Stimulated activated CD4-positive, alpha-beta T cell treated with anti-CD3 and anti-CD28 coated beads, Interleukin-15, amount 100 ng/mL, for 1 hour (primary cell): ENCODE measurements around the gene SLC25A43.
A peak's percentile ranks its signal among the peaks of the same experiment; 100 is the strongest.
"Not testable (repeated sequence)": the region's sequence is repeated elsewhere in the genome, so short reads cannot be mapped to it uniquely, and the experiment has no call there.

Experiments
- DNase-seq, 2 donors: peaks; one replicate each; pipeline ENCODE4 v3.0.0-alpha.2; 2020; ENCODE audit warnings: low read depth in 1 of 2, low spot score in 1 of 2

SLC25A43 gene

GRCh38 chrX:119467842-119468550 is 68.9 kb downstream of the SLC25A43 start, which contains the start of gene SLC25A5:
Gene SLC25A5, plus strand, starts transcription at chrX:119468444. Its CDS starts 72 bp downstream, at chrX:119468516.
- DNase-seq = peak; percentile 63 to 70

GRCh38 chrX:119468551-119469312 is 69.6 kb downstream of the SLC25A43 start:
- peak; percentile 75 to 84 for DNase-seq

GRCh38 chrX:119469313-119469635 is 70.1 kb downstream of the SLC25A43 start:
- no peak for DNase-seq

- DNase-seq = no peak
Measured at GRCh38 chrX:119474615-119475388, 75.7 kb downstream of the SLC25A43 start.

GRCh38 chrX:119475389-119476101 is 76.4 kb downstream of the SLC25A43 start:
- DNase-seq = no peak

- DNase-seq = no peak
Measured at GRCh38 chrX:119477812-119478232, 78.7 kb downstream of the SLC25A43 start.

- no peak for DNase-seq
Measured at GRCh38 chrX:119478504-119478903, 79.4 kb downstream of the SLC25A43 start.

GRCh38 chrX:119479845-119480244 is 80.7 kb downstream of the SLC25A43 start:
- no peak for DNase-seq

- no peak for DNase-seq
Measured at GRCh38 chrX:119481323-119481801, 82.2 kb downstream of the SLC25A43 start.

GRCh38 chrX:119482041-119482440 is 82.9 kb downstream of the SLC25A43 start:
- no peak for DNase-seq

GRCh38 chrX:119482481-119483480 is 83.6 kb downstream of the SLC25A43 start:
- DNase-seq = peak; percentile 13 to 57

- DNase-seq = no peak
Measured at GRCh38 chrX:119486745-119487144, 87.6 kb downstream of the SLC25A43 start.

- not testable (repeated sequence) for DNase-seq
Measured at GRCh38 chrX:119487766-119488165, 88.6 kb downstream of the SLC25A43 start.

GRCh38 chrX:119488749-119489148 is 89.6 kb downstream of the SLC25A43 start:
- no peak for DNase-seq

GRCh38 chrX:119489212-119490074 is 90.3 kb downstream of the SLC25A43 start:
- DNase-seq = no peak

- no peak for DNase-seq
Measured at GRCh38 chrX:119492463-119492862, 93.3 kb downstream of the SLC25A43 start.

- not testable (repeated sequence) for DNase-seq
Measured at GRCh38 chrX:119493851-119494495, 94.8 kb downstream of the SLC25A43 start.
